ENCODE results near the gene CYP2C8. TPM values are rescaled to one million over a fixed set of nuclear protein-coding genes. Genes with fewer than 3 reads are reported as not detected.

Gene CYP2C8
- total RNA-seq, 4 donors from 2014 or later = 0.95 to 14.2 (median 5.0) TPM; not detected in 1

- H3K27me3 ChIP-seq = no peaks in the 10 kb centered on the region
- TF ChIP-seq, protein P1, sequence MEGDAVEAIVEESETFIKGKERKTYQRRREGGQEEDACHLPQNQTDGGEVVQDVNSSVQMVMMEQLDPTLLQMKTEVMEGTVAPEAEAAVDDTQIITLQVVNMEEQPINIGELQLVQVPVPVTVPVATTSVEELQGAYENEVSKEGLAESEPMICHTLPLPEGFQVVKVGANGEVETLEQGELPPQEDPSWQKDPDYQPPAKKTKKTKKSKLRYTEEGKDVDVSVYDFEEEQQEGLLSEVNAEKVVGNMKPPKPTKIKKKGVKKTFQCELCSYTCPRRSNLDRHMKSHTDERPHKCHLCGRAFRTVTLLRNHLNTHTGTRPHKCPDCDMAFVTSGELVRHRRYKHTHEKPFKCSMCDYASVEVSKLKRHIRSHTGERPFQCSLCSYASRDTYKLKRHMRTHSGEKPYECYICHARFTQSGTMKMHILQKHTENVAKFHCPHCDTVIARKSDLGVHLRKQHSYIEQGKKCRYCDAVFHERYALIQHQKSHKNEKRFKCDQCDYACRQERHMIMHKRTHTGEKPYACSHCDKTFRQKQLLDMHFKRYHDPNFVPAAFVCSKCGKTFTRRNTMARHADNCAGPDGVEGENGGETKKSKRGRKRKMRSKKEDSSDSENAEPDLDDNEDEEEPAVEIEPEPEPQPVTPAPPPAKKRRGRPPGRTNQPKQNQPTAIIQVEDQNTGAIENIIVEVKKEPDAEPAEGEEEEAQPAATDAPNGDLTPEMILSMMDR (IDR thresholded peaks at IDR 0.05) = no peak
- TF ChIP-seq POLR2A (IDR thresholded peaks at IDR 0.05) = no peak
- DNase-seq = no peak
- no peak overlapping the region for H3K4me3 ChIP-seq
- no peak overlapping the region for H3K27ac ChIP-seq
- no peaks in the 10 kb centered on the region for H3K4me1 ChIP-seq
- H3K9me3 ChIP-seq = peaks cover 0 to 8% (median 2%) of the 10 kb centered on the region in 4 donors
- H3K36me3 ChIP-seq = no peaks in the 10 kb centered on the region
These were observed 77.9 kb downstream of the CYP2C8 start for GRCh38 chr10:94991243-94991888.

GRCh38 chr10:94989192-94989591 is 80.1 kb downstream of the CYP2C8 start:
- Histone ChIP-seq H3K27ac (no peak overlapping the region), H3K4me1 (no peaks in the 10 kb centered on the region), H3K9me3 (peaks cover 0 to 8% (median 2%) of the 10 kb centered on the region in 4 donors), H3K27me3 (no peaks in the 10 kb centered on the region), H3K4me3 (no peak overlapping the region), H3K36me3 (no peaks in the 10 kb centered on the region)
- DNase-seq = no peak
- TF ChIP-seq POLR2A (IDR thresholded peaks at IDR 0.05) = no peak
- TF ChIP-seq, protein P1 (IDR thresholded peaks at IDR 0.05) = no peak

Small RNAs within 50 kb of the gene (small RNA-seq; reads per million reads assigned to genes)
- gene CYP2C60P = 0 reads per million in 2 donors

Other genes starting within 250 kb of the CYP2C8 start
- 100 to 1,000 TPM in 3 of 4 donors, 10 to 100 TPM in 1; 32.2 to 519 (median 288) TPM for gene CYP2C9, start 130.8 kb downstream of the CYP2C8 start, total RNA-seq
- gene ACSM6, start 124.7 kb upstream of the CYP2C8 start, total RNA-seq = not detected
- 100 to 1,000 TPM; 180 to 351 (median 240) TPM for gene PDLIM1, start 221.5 kb upstream of the CYP2C8 start, total RNA-seq

Measured in Peyer's patch (tissue), 4 donors.